GM19324 (cell line): ENCODE data around the gene KCNK7.
A peak's percentile ranks its signal among the peaks of the same experiment; 100 is the strongest.

Experiments
- ATAC-seq: cut with Tn5 transposase; IDR thresholded peaks from one replicate; pipeline ENCODE4 v1.9.1; 2021; ENCODE audit warnings: mild to moderate bottlenecking, moderate library complexity; ENCODE audit not compliant: unreplicated experiment, low FRiP score

KCNK7 gene

DNA sequence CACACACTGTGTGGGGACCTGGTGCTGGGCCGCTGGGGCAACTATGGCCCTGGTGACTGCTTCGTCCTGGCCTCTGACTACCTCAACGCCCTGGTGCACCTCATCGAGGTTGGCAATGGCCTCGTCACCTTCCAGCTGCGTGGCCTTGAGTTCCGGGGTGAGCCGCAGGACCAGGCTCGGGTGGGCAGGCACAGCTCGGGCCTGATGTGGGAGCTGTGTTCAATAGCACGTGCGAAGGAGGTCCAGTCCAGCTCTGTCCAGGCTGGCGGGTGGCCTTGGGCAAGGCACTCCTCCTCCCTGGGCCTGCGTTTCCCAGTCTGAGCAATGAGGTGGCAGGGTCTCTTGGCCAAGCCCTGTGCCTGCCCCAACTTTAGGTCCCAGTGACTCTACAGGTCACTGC, 34.0 kb upstream of the KCNK7 start:
- no peak for ATAC-seq

DNA sequence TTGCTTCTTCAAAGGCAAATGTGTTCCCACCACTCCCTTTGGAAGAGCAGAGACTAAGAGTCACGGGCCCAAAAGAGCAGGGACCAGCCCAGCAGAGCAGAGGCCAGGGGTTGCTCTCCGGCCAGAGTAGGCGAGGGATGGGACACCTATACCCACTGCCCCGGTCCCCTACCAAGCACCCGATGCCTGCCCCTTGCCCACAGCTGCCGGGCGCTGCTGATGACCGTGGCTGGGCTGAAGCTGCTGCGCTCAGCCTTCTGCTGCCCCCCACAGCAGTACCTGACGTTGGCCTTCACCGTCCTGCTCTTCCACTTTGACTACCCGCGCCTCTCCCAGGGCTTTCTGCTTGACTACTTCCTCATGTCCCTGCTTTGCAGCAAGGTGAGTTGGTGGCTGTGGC, 31.6 kb upstream of the KCNK7 start:
- no peak for ATAC-seq

DNA sequence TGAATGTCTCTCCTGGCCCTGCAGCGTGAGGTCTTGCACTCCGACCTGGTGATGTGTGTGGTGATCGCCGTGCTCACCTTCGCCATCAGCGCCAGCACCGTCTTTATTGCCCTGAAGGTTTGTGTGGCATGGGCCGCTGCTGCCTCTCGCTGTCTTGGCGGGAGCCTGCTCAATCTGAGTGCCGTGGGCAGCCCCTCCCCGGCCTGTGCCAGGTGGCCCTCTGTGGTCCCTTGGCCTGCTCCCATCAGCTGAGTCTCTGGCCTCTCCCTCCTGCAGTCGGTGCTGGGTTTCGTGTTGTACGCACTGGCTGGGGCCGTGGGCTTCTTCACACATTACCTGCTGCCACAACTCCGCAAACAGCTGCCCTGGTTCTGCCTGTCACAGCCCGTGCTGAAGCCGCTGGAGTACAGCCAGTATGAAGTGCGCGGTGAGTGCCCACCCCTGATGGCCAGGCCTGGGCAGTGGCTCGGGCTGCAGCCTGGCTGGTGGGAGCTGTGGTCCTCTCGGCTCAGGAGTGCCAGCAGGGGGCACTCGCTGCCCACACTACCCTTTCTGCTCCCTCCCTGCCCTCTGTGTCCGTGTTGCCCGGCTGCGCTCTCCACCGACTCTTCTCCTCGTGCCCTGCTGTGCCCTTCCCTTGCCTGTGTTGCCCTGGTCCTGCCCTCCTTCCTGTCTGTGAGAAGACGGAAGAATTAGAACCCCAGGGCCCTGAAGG, 30.2 kb upstream of the KCNK7 start:
- ATAC-seq: no peak

DNA sequence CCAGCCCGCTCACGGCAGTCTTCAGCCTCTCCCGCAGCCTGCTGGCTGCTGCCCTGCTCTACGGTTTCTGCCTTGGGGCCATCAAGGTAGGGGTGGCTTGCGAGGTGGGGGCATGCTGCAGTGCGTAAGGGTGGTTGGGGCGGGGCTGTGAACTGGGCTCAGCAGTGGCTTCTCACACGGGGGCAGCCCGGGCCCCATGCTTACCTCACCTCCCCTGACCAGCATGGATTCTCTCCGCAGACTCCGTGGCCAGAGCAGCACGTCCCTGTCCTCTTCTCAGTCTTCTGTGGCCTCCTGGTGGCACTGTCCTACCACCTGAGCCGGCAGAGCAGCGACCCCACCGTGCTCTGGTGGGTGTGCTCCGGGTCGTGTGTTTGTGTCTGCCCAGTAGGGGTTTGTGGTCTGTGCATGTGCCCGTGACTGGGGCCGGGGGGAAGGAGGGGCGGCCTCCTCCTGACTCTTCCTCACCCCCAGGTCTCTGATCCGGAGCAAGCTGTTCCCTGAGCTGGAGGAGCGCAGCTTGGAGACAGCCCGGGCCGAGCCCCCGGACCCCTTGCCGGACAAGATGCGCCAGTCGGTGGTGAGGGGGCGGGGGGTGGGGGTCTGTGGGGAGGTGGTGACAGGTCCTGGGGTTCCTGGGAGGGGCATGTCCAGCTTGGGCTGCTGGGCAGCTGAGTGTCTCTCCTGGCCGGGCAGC, 29.5 kb upstream of the KCNK7 start:
- no peak for ATAC-seq

DNA sequence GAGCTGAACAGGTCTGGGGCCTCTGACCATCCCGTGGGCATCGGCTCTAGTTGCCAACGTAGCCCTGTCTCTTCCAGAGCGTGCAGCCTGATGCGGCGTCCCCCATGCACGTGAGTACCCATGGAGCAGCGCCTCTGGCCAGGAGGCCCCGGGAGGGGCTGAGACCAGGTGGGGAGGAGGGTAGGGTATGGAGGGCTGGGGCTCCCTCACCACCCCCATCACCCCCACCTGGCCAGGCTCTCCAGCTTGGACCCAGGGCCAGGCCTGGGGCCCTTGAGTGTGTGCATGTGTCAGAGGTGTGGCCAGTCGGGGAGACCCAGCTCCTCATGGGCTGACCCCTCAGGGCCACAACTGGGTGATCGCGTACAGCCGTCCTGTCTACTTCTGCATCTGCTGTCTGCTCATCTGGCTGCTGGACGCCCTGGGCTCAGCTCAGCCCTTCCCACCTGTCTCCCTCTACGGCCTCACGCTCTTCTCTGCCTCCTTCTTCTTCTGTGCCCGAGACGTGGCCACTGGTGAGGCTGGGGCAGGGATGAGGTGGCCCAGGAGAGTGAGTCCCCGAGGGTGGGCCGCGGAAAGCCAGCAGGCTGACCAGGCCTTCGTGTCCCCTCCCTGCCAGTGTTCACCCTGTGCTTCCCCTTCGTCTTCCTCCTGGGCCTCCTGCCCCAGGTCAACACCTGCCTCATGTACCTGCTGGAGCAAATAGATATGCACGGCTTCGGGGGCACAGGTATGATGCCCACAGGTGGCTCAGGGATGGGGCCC, 28.4 kb upstream of the KCNK7 start:
- no peak for ATAC-seq

DNA sequence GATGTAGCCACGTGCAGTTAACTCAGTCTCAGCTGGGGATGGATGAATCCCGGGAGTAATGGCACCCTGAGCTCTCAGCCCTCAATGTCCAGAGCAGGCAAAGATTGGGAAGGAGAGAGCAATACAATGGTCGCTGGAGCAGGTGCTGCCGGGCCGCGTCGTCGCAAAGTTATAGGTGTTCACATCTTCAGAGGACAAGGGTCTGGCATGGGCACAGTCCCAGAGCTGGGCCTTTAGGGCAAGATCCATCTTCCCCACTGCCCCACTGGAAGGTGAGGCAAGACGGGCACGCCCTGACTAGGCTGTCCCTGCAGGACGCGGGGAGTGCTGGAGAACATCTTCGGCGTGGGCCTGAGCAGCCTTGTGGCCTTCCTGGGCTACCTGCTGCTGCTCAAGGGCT, 27.6 kb upstream of the KCNK7 start:
- ATAC-seq: no peak

DNA sequence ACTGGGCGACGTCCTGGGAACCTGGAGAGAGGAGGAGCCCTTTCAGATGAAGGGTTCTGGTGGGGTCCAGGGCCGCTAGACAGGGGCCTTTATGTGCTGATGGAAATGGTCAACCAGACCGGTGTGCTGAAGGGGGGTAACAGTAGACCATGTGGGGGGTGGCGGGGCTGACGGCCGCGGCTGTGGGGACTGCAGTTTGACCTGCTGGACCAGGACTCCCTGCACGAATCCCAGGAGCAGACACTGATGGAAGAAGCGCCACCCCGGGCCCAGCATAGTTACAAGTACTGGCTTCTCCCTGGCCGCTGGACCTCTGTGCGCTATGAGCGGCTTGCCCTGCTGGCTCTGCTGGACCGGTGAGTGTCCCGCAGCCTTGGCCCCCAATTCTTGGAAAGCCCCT, 26.4 kb upstream of the KCNK7 start:
- ATAC-seq: no peak

DNA sequence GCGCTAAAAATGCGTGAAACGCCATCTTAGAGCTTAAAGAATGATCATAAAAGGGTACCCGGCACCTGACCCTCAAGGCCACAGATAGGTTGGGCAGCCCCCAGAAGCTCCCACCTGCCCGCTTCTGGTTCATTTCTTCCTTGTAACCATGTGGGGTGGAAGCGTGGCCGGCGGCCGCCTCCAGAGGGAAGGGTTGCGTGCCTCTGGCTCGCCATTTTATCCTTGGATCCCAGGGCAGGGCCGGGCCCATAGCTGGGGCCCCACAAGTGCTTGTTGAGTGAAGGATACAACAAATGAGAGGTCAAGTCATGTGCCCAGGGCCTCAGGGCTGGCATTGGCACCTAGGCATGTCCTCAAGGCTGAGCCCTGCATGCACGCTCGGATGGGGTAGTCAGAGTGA, 25.9 kb upstream of the KCNK7 start:
- no peak for ATAC-seq

DNA sequence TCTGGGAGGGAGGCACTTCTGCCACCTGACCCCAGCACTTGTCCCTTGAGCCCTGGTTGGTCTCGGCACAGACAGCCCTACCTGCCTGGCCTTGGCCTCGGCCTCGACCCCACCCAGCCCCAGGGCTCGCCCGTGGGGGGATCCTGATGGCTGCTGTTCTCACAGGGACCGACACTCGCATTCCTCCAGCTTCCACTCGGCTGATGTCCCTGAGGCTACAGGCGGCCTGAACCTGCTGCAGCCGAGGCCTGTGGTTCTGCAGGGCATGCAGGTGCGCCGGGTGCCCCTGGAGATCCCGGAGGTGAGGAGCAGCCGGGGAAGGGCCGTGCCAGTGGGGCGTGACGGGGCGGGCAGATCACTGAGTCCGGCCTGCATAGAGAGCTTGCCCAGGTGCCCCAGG, 25.1 kb upstream of the KCNK7 start:
- no peak for ATAC-seq

DNA sequence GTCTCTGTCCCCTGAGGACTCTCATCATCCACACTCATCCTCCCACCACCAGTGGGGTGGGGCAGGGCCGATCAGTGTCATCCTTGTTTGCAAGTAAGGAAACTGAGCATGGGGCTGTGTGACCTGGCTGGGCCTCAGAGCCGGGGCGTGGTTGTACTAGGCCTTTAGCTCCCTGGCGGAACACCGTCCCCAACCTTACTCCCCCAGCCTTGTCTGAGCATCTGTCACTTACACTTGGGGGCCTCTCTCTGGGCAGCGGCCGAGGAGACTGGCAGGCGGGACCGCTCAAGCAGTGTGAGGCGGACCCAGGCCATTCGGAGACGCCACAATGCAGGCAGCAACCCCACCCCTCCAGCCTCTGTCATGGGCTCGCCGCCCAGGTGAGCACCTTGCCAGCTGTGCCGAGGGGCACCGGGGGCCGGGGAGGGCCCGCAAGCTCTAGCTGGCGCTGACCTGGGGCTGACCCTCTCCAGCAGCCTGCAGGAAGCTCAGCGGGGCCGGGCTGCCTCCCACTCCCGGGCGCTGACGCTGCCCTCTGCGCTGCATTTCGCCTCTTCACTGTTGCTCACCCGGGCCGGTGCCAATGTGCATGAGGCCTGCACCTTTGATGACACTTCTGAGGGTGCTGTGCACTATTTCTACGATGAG, 23.8 kb upstream of the KCNK7 start:
- no peak for ATAC-seq

DNA sequence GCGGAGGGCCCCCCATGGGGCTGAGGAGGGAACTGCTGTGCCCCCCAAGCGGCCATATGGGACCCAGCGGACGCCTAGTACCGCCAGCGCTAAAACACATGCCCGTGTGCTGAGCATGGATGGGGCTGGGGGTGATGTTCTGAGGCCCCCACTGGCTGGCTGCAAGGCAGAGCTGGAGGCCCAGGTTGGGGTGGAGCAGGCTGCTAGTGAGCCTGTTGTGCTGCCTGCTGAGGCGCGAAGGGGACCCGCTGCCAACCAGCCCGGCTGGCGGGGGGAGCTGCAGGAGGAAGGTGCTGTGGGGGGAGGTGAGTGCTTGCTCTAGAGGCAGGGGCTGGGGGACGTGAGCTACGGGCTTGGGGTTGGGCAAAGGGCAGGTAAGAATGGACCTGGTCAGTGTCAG, 23.2 kb upstream of the KCNK7 start:
- ATAC-seq: no peak

DNA sequence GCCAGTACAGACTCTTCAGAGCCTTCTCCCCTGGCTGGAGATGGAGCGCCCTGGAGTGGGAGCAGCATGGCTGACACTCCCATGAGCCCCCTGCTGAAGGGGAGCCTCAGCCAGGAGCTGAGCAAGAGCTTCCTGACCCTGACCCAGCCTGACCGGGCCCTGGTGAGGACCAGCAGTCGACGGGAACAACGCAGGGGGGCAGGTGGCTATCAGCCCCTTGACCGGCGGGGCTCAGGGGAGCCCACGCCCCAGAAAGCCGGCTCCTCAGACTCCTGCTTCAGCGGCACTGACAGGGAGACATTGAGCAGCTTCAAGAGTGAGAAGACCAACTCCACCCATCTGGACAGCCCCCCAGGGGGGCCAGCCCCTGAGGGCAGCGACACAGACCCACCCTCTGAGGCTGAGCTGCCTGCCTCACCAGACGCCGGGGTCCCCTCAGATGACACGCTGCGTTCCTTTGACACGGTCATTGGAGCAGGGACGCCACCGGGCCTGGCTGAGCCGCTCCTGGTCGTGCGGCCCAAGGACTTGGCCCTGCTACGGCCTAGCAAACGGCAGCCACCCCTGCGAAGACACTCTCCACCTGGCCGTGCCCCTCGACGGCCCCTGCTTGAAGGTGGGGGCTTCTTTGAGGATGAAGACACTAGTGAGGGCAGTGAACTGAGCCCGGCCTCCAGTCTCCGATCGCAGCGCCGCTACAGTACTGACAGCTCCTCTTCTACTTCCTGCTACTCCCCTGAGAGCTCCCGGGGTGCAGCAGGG, 22.6 kb upstream of the KCNK7 start:
- ATAC-seq: no peak

DNA sequence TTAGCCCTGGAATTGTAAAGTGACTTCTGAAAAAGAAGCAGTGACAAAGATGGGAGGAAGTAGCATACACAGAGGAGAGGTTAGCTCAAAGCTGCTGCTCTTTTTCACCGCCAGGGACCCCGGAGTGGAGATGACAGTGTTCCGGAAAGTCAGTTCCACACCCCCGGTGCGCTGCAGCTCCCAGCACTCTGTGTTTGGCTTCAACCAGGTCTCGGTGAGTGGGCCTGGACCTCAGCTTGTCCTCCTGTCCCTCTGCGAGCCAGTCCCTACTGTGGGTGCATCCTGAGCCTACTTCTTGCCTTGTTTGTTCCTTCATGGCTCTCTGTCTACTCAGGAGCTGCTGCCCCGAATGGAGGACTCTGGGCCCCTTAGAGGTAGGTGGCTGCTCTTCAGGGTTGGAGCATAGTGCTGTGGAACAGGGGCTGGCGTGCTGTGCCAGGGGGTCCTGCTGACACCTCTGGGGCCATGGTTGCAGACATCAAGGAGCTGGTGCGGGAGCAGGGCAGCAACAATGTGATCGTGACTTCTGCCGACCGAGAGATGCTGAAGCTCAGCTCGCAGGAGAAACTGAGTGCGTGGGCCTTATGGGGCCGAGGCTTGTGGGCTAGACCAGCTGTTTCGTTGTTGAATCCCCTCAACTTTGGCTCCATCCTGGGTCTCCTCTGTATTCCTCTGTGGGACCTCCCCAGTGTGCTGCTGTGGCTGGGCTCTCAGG, 21.7 kb upstream of the KCNK7 start:
- ATAC-seq: no peak

DNA sequence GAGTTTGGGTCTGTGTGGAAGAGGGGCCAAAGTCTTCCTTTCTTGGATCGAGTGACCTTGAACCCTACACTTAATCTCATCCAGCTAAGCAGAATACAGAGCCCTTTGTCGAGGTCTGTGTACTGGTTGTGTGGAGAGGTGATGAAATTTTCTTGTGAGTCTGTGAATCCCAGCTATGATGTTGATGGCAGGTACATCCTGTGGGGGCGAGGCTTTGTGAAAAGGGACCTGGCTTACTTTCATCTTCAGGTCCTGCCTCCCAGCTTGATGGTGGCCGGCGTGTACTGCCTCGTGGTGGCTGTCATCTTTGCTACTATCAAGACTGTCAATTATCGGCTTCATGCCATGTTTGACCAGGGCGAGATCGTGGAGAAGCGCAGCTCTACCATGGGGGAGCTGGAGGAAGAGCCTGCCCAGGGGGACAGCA, 21.0 kb upstream of the KCNK7 start:
- ATAC-seq: no peak

DNA sequence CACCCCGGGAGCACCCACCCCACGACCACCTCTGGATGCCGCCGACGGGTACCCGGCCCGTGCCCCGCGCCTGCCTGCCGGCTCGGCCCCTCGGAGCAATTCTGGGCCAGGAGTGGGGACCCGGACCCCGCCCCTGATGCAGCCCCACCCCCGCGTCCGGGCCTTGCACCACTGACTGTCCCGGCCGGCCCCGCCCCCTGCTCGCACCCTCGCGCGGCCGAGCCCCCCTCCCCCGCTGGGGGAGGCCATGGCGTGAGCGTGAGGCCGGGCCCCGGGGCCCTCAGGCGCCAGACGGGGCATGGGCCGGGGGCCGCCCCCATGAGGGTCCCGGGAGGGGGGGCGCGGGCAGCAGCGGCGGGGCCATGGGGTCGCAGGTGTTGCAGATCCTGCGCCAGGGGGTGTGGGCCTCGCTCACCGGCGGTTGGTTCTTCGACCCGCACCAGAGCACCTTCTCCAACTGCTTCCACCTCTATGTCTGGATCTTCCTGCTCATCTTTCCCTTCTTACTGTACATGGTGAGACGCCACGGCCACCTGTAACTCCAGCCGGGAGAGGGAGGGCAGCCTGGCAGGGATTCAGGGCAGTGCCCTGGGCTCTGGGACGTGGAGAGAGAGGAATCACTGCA, 20.5 kb upstream of the KCNK7 start:
- ATAC-seq: peak; percentile 11

DNA sequence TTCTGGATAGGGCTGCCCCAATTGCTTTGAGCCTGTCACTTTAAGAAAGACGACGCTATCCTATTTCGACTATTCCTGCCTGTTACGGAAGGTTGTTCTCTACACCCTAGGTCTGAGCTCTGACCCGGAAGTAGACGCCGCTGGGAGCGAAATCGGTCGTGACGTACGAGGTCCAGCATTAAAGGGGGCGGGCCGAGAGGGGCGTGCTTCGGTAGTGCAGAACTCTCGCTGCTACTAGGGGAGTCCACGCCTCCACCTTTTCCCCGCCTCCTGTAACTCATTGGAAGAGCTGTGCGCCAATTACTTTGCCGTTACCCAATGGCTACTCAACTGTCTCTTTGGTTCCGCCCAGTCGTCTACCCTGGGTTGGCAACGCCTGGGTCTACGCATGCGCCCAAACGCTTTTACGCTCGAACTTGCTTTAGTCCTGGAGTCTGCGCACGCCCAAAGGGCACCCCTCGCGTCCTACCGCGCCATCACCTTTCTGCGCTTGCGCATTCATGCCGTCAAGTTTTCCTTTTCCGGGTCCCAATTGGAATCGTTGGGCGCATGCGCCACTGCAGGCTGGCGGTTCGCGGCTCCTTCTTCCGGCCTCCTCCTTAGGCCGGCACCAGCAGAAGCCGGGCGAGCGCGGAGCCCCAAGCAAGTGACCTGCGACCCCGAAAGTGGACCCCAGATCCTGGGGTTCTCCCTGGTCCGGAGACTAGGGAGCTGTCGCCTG, 19.8 kb upstream of the KCNK7 start, which contains the start of gene PCNX3:
Gene PCNX3, plus strand, starts transcription at position 548 of the 721 bp plus-strand sequence. CDS start 536 bp downstream, outside the sequence.
- peak; percentile 85 for ATAC-seq

DNA sequence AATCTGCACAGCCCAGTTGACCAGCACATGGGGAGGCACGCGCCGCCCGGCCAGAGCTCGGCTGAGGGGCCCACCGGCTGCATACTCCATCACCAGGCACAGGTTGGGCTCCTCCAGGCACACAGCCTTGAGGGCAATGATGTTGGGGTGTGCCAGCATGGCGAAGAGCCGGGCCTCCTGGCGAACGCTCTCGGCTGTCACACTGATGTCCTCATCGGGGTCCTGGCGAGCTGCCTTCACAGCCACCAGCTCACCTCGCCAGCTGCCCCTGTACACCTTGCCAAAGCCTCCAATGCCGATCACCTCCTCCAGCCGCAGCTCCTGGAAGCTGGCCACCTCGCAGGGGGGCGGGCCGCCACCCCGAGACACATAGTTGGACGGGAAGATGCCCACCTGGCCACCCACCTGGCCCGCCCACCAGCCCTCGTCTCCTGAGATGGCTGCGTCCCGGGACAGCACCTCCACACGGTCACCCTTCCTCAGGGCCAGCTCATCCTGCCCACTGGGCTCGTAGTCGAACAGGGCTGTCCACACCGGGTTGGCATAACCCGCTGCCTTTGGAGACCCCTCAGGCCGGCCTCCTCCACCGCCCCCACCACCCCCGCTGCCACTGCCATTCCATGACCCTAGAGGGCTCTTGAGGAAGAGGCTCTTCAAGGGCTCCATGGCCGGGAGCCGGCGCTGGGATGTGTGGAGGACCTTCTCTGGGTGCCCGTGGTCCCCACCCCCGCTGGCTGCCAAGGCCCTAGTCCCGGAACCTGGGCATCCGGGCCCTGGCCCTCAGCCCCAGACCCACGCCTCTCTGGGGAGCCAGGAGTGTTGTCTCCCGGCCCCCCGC, 17.7 kb upstream of the KCNK7 start:
- ATAC-seq: no peak

DNA sequence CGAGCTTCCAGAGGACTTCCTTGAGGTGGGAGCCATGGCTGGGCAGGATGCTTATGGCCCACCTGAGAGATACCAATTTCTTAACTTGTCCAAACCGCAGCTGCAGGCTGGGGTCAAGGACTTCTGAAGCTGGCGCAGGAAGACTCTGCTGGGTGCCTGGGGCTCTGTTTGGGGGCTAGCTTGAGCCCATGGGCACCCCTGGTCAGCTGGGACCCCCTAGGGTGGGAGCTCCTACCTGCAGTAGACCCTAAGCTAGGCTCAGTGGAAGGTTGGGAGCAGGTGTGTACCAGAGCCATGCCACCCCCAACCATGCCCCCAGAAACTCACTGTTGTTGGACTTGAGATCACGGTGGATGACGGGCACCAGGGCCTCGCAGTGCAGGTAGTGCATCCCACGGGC, 17.1 kb upstream of the KCNK7 start:
- no peak for ATAC-seq
